ENCODE data around the gene ASXL3. TPM values are rescaled to one million over a fixed set of nuclear protein-coding genes. Genes with fewer than 3 reads are reported as not detected.

Gene ASXL3
- total RNA-seq, 1 donor from 2014 or later: 1.4 TPM

GRCh38 chr18:33584548-33585430, 6.8 kb downstream of the ASXL3 start:
- no peak for TF ChIP-seq CTCF (IDR thresholded peaks at IDR 0.05; ENCODE audit: insufficient read depth, low read length, poor library complexity, severe bottlenecking)
- Histone ChIP-seq H3K4me3 (ENCODE audit: low read depth, low read length) (no peak overlapping the region), H3K27me3 (ENCODE audit: control insufficient read depth, insufficient read depth, low read length) (no peaks in the 10 kb centered on the region), H3K36me3 (ENCODE audit: control insufficient read depth, insufficient read depth, low read length) (no peaks in the 10 kb centered on the region)
- no peak for DNase-seq (ENCODE audit: low read depth)

GRCh38 chr18:33585431-33585775, 7.4 kb downstream of the ASXL3 start:
- H3K4me3 ChIP-seq (ENCODE audit: low read depth, low read length): no peak overlapping the region
- DNase-seq (ENCODE audit: low read depth): no peak
- no peaks in the 10 kb centered on the region for H3K27me3 ChIP-seq (ENCODE audit: control insufficient read depth, insufficient read depth, low read length)
- no peak for TF ChIP-seq CTCF (IDR thresholded peaks at IDR 0.05; ENCODE audit: insufficient read depth, low read length, poor library complexity, severe bottlenecking)
- H3K36me3 ChIP-seq (ENCODE audit: control insufficient read depth, insufficient read depth, low read length): no peaks in the 10 kb centered on the region

- no peaks in the 10 kb centered on the region for H3K27me3 ChIP-seq (ENCODE audit: control insufficient read depth, insufficient read depth, low read length)
- H3K4me3 ChIP-seq (ENCODE audit: low read depth, low read length): no peak overlapping the region
- no peaks in the 10 kb centered on the region for H3K36me3 ChIP-seq (ENCODE audit: control insufficient read depth, insufficient read depth, low read length)
- TF ChIP-seq CTCF (IDR thresholded peaks at IDR 0.05; ENCODE audit: insufficient read depth, low read length, poor library complexity, severe bottlenecking): no peak
- no peak for DNase-seq (ENCODE audit: low read depth)
Measured at GRCh38 chr18:33588361-33588760, 10.3 kb downstream of the ASXL3 start.

GRCh38 chr18:33593261-33593660, 15.2 kb downstream of the ASXL3 start:
- no peak overlapping the region for H3K4me3 ChIP-seq (ENCODE audit: low read depth, low read length)
- no peak for TF ChIP-seq CTCF (IDR thresholded peaks at IDR 0.05; ENCODE audit: insufficient read depth, low read length, poor library complexity, severe bottlenecking)
- H3K27me3 ChIP-seq (ENCODE audit: control insufficient read depth, insufficient read depth, low read length): no peaks in the 10 kb centered on the region

GRCh38 chr18:33594799-33595198, 16.8 kb downstream of the ASXL3 start:
- Histone ChIP-seq H3K4me3 (ENCODE audit: low read depth, low read length) (no peak overlapping the region), H3K36me3 (ENCODE audit: control insufficient read depth, insufficient read depth, low read length) (no peaks in the 10 kb centered on the region), H3K27me3 (ENCODE audit: control insufficient read depth, insufficient read depth, low read length) (no peaks in the 10 kb centered on the region)
- no peak for DNase-seq (ENCODE audit: low read depth)
- no peak for TF ChIP-seq CTCF (IDR thresholded peaks at IDR 0.05; ENCODE audit: insufficient read depth, low read length, poor library complexity, severe bottlenecking)

More at GRCh38 chr18:33593261-33593660, 15.2 kb downstream of the ASXL3 start:
- H3K36me3 ChIP-seq (ENCODE audit: control insufficient read depth, insufficient read depth, low read length): no peaks in the 10 kb centered on the region
- no peak for DNase-seq (ENCODE audit: low read depth)
